Adrenal gland (tissue), 12 donors: Measurements from ENCODE around the gene ATP11A. TPM values are rescaled to one million over a fixed set of nuclear protein-coding genes. Genes with fewer than 3 reads are reported as not detected.

Experiments
- DNase-seq, 7 donors: peaks; one replicate each; pipeline ENCODE4 v3.0.0-alpha.2; 2019 to 2020
- H3K27ac ChIP-seq, 5 donors: fragments of 200-600 bp; sonication (generic) in 4 of 5; 1 replicate in 3 of 5; 2 replicates in 2 of 5; pipeline versions ENCODE4 v1.5.1 to v1.8.0; 2016 to 2020; ENCODE audit warnings: mild to moderate bottlenecking in 1 of 5
- H3K27me3 ChIP-seq: fragments of 200-600 bp; 2 replicates; pipeline ENCODE4 v1.8.0; 2021
- H3K36me3 ChIP-seq, 2 donors: fragments of 200-600 bp; replicated peaks in 1 of 2; 1 replicate in 1 of 2; 2 replicates in 1 of 2; pipeline versions ENCODE4 v1.5.1 to v1.8.0; 2018 to 2022
- H3K4me1 ChIP-seq, 2 donors: fragments of 200-600 bp; replicated peaks in 1 of 2; 1 replicate in 1 of 2; 2 replicates in 1 of 2; pipeline versions ENCODE4 v1.5.1 to v1.8.0; 2018 to 2021
- H3K4me3 ChIP-seq, 4 donors: fragments of 200-600 bp; sonication (generic) in 3 of 4; one replicate each; pipeline ENCODE4 v1.5.1; 2016 to 2018
- H3K9me3 ChIP-seq, 3 donors: fragments of 200-600 bp; sonication (generic) in 1 of 3; replicated peaks in 1 of 3; 1 replicate in 2 of 3; 2 replicates in 1 of 3; pipeline versions ENCODE4 v1.5.1 to v1.8.0; 2016 to 2021
- CTCF ChIP-seq, 6 experiments: fragments of 450-650 bp in 4 of 6; fragments of 200-600 bp in 2 of 6; sonication (generic) in 1 of 6; IDR thresholded peaks; 1 replicate in 5 of 6; 2 replicates in 1 of 6; pipeline versions ENCODE4 v1.5.1 to v1.8.0; 2016 to 2021; ENCODE audit warnings: antibody characterized with exemption in 6 of 6, mild to moderate bottlenecking in 2 of 6, moderate library complexity in 1 of 6
- POLR2A ChIP-seq, 2 donors: fragments of 450-650 bp; IDR thresholded peaks; one replicate each; pipeline ENCODE4 v1.6.1; 2017; ENCODE audit warnings: antibody characterized with exemption in 2 of 2, mild to moderate bottlenecking in 2 of 2, moderate library complexity in 1 of 2
- whole genome bisulfite sequencing, 4 donors: extraction: QIAGEN DNeasy Blood & Tissue Kit in 2 of 4; methylation state at CpG; one replicate each; pipeline versions ENCODE4 v1.1.5 to v1.1.7; 2013 to 2017; 5-methylcytosine and 5-hydroxymethylcytosine counted together
- intact Hi-C, 2 donors: fragments of 100-400 bp; cut with DNase I; formaldehyde crosslinking; loops; one replicate each; pipeline versions ENCODE4 v1.14.1 to v1.15.0; 2022 to 2023
- polyA plus RNA-seq, 3 donors: library from polyadenylated mRNA; stranded (reverse); fragments of 200-250 nt in 2 of 3; fragments of 350-450 nt in 1 of 3; fragmentation: Illumina TruSeq in 1 of 3; extraction: RNeasy Lipid Tissue Mini Kit (QIAGEN cat#74804) in 1 of 3; gene quantifications; one replicate each; pipeline ENCODE4 v1.2.3, GENCODE V29; 2013 to 2014
- total RNA-seq, 9 donors: library from RNA; depleted of rRNA in 4 of 9; stranded (reverse); fragments of >200 nt in 4 of 9; fragments of 120-200 nt in 1 of 9; fragmentation: NEBNext Ultra II Directional in 1 of 9; extraction: Animal tissue kit (Norgen Biotek cat#: 25700) in 1 of 9; gene quantifications; one replicate each; pipeline versions ENCODE4 v1.1.0 to v1.2.4, GENCODE V29; 2013 to 2023
- donor health status: healthy with polysubstance abuse.
- donor health status: Bipolar disorder and iron deficiency.
- donor health status: DM: yes; HTN: yes; CAD: no.
- donor health status: DM: no; HTN: no; CAD: no.
- donor health status: DM: no; HTN: no; CAD: no.
- donor health status: DM: yes; HTN: yes; CAD: no.

The ATP11A gene
- total and polyA plus RNA-seq, 12 donors: 6.0 to 94.1 (median 29.8) TPM

- intact Hi-C loops: no loop called here
- peak in 4 of 7 donors; percentile 7 to 55 (median 14) for DNase-seq
Observed at GRCh38 chr13:112702341-112702985, 12.6 kb downstream of the ATP11A start.

GRCh38 chr13:112702986-112703379, 13.1 kb downstream of the ATP11A start:
- 79 to 94% (median 86%) methylated on average over 6 of the region's 6 CpGs for WGBS, 4 donors
- Histone ChIP-seq H3K4me3 (no peak overlapping the region), H3K27ac (peak overlapping the region in 1 of 5 donors; percentile 65), H3K27me3 (no peaks in the 10 kb centered on the region), H3K9me3 (no peaks in the 10 kb centered on the region), H3K36me3 (no peaks in the 10 kb centered on the region), H3K4me1 (peaks cover 9 to 13% of the 10 kb centered on the region in 2 donors)
- intact Hi-C loops: no loop called here
- DNase-seq: peak in 3 of 7 donors; percentile 7 to 72 (median 21)
- TF ChIP-seq POLR2A (IDR thresholded peaks at IDR 0.05): peak in 1 of 2 donors; percentile 16
- TF ChIP-seq CTCF (IDR thresholded peaks at IDR 0.05): no peak

More at GRCh38 chr13:112702341-112702985, 12.6 kb downstream of the ATP11A start:
- H3K36me3 ChIP-seq: no peaks in the 10 kb centered on the region
- peak overlapping the region in 1 of 5 donors; percentile 65 for H3K27ac ChIP-seq
- H3K27me3 ChIP-seq: no peaks in the 10 kb centered on the region
- WGBS, 4 donors: 72 to 83% (median 78%) methylated on average over 30 to 32 of the region's 32 CpGs
- H3K4me3 ChIP-seq: no peak overlapping the region
- TF ChIP-seq CTCF (IDR thresholded peaks at IDR 0.05) (no peak), POLR2A (IDR thresholded peaks at IDR 0.05) (no peak)
- peaks cover 9 to 13% of the 10 kb centered on the region in 2 donors for H3K4me1 ChIP-seq
- no peaks in the 10 kb centered on the region for H3K9me3 ChIP-seq

- Histone ChIP-seq H3K4me1 (peaks cover 9 to 13% of the 10 kb centered on the region in 2 donors), H3K4me3 (no peak overlapping the region), H3K27me3 (no peaks in the 10 kb centered on the region), H3K9me3 (no peaks in the 10 kb centered on the region), H3K27ac (peak overlapping the region in 3 of 5 donors; percentile 14 to 73 (median 65)), H3K36me3 (no peaks in the 10 kb centered on the region)
- DNase-seq: peak in 1 of 7 donors; percentile 19
- WGBS, 4 donors: 82 to 91% (median 85%) methylated on average over 20 to 22 of the region's 22 CpGs
- intact Hi-C loops: no loop called here
- TF ChIP-seq CTCF (IDR thresholded peaks at IDR 0.05) (no peak), POLR2A (IDR thresholded peaks at IDR 0.05) (no peak)
Observed at GRCh38 chr13:112703449-112704284, 13.8 kb downstream of the ATP11A start.
